IMR-90 (cell line): Measurements from ENCODE around the gene TICAM2. TPM values are rescaled to one million over a fixed set of nuclear protein-coding genes. Genes with fewer than 3 reads are reported as not detected.

ENCODE experiments used
- ATAC-seq: fragments of 200-7000 bp; cut with Tn5 transposase; 2 replicates; pipeline ENCODE4 v1.9.1; 2020; ENCODE audit warnings: low read depth, mild to moderate bottlenecking, moderate library complexity
- BruUV-seq: library from RNA; stranded (reverse); fragments of 400-500 nt; replicated peaks from 2 replicates; lab custom pipeline; 2021; lab: Mats Ljungman, UMichigan
- CTCF ChIA-PET: fragments of 300-600 bp; formaldehyde crosslinking; extraction: SDS; loops from one replicate; lab custom pipeline; 2021; ENCODE audit warnings: antibody characterized with exemption; lab: Yijun Ruan, JAX
- POLR2A ChIA-PET: fragments of 300-600 bp; sonication (Branson Sonifier 250); formaldehyde crosslinking; loops from one replicate; lab custom pipeline; 2022; ENCODE audit warnings: antibody characterized with exemption; ENCODE audit not compliant: unreplicated experiment; lab: Charles Lee
- DNase-seq: peaks from one replicate; pipeline ENCODE4 v3.0.0; 2013
- H2AFZ ChIP-seq: replicated peaks from 2 replicates; pipeline ENCODE3; 2013; ENCODE audit warnings: low read length, mild to moderate bottlenecking; ENCODE audit not compliant: poor library complexity
- H2AK5ac ChIP-seq: 2 replicates; pipeline ENCODE4 v1.6.1; 2013; ENCODE audit warnings: low read depth, low read length, inconsistent platforms
- H2AK9ac ChIP-seq: replicated peaks from 2 replicates; pipeline ENCODE3; 2013; ENCODE audit warnings: mild to moderate bottlenecking, low read depth, low read length, moderate library complexity; ENCODE audit not compliant: poor library complexity
- H2BK120ac ChIP-seq: 2 replicates; pipeline ENCODE4 v1.6.1; 2013; ENCODE audit warnings: low read depth, low read length, inconsistent platforms
- H2BK15ac ChIP-seq: 3 replicates; pipeline ENCODE4 v1.6.1; 2013; ENCODE audit warnings: low read depth, low read length, inconsistent platforms
- H2BK20ac ChIP-seq: 2 replicates; pipeline ENCODE4 v1.6.1; 2013; ENCODE audit warnings: low read depth, mild to moderate bottlenecking, inconsistent platforms, low read length, moderate library complexity
- H2BK5ac ChIP-seq: 2 replicates; pipeline ENCODE4 v1.6.1; 2013; ENCODE audit warnings: mild to moderate bottlenecking, low read depth, low read length, inconsistent platforms; ENCODE audit not compliant: poor library complexity, severe bottlenecking
- H3K14ac ChIP-seq: replicated peaks from 2 replicates; pipeline ENCODE4 v1.6.1; 2013; ENCODE audit warnings: low read depth, low read length, inconsistent platforms
- H3K18ac ChIP-seq: 2 replicates; pipeline ENCODE4 v1.6.1; 2013; ENCODE audit warnings: low read depth, low read length, control low read depth
- H3K23ac ChIP-seq: 2 replicates; pipeline ENCODE4 v1.6.1; 2013; ENCODE audit warnings: low read depth, low read length, inconsistent platforms
- H3K27ac ChIP-seq: 2 replicates; pipeline ENCODE4 v1.5.1; 2013; ENCODE audit warnings: mild to moderate bottlenecking, control low read depth, low read length; ENCODE audit not compliant: insufficient read depth
- H3K27me3 ChIP-seq: 2 replicates; pipeline ENCODE4 v1.6.1; 2013; ENCODE audit warnings: low read length; ENCODE audit not compliant: control insufficient read depth, insufficient read depth
- H3K36me3 ChIP-seq: 2 replicates; pipeline ENCODE4 v1.6.1; 2013; ENCODE audit warnings: low read length, mixed read lengths; ENCODE audit not compliant: control insufficient read depth, insufficient read depth
- H3K4ac ChIP-seq: 2 replicates; pipeline ENCODE4 v1.6.1; 2013; ENCODE audit warnings: low read depth, low read length, inconsistent platforms
- H3K4me1 ChIP-seq: 2 replicates; pipeline ENCODE4 v1.6.1; 2013; ENCODE audit warnings: low read length, mixed read lengths; ENCODE audit not compliant: control insufficient read depth, insufficient read depth
- H3K4me2 ChIP-seq: 2 replicates; pipeline ENCODE4 v1.6.1; 2013; ENCODE audit warnings: low read depth, mild to moderate bottlenecking, control low read depth, low read length, moderate library complexity
- H3K4me3 ChIP-seq: 2 replicates; pipeline ENCODE4 v1.5.1; 2013; ENCODE audit warnings: low read depth, mild to moderate bottlenecking, control low read depth, low read length, moderate library complexity; ENCODE audit not compliant: insufficient read depth
- H3K56ac ChIP-seq: 2 replicates; pipeline ENCODE4 v1.6.1; 2013; ENCODE audit warnings: low read length, inconsistent platforms; ENCODE audit not compliant: insufficient read depth; ENCODE audit errors: extremely low read depth
- H3K79me1 ChIP-seq, 2 experiments: 2 replicates each; pipeline ENCODE4 v1.6.1; 2013; ENCODE audit warnings: low read length in 2 of 2, inconsistent platforms in 1 of 2, low read depth in 1 of 2
- H3K9ac ChIP-seq: 2 replicates; pipeline ENCODE4 v1.6.1; 2013; ENCODE audit warnings: low read depth, low read length, control low read depth
- H3K9me1 ChIP-seq: 2 replicates; pipeline ENCODE4 v1.6.1; 2013; ENCODE audit warnings: low read length, inconsistent platforms; ENCODE audit not compliant: insufficient read depth
- H3K9me3 ChIP-seq: 2 replicates; pipeline ENCODE4 v1.6.1; 2013; ENCODE audit warnings: low read length; ENCODE audit not compliant: control insufficient read depth, insufficient read depth
- H4K20me1 ChIP-seq: 2 replicates; pipeline ENCODE4 v1.6.1; 2013; ENCODE audit warnings: low read length, inconsistent platforms; ENCODE audit not compliant: insufficient read depth
- H4K5ac ChIP-seq: 2 replicates; pipeline ENCODE4 v1.6.1; 2013; ENCODE audit warnings: mild to moderate bottlenecking, low read depth, low read length, control low read depth
- H4K8ac ChIP-seq, 2 experiments: 2 replicates each; pipeline ENCODE4 v1.6.1; 2013; ENCODE audit warnings: low read depth in 2 of 2, low read length in 2 of 2, control low read depth in 1 of 2, inconsistent platforms in 1 of 2
- H4K91ac ChIP-seq: 2 replicates; pipeline ENCODE4 v1.6.1; 2013; ENCODE audit warnings: low read depth, low read length, inconsistent platforms; ENCODE audit not compliant: insufficient read depth
- CEBPB ChIP-seq: IDR thresholded peaks from 2 replicates; pipeline ENCODE4 v1.6.1; 2012; ENCODE audit warnings: low read depth, low read length, improper control_type of control experiment
- WGBS, 2 experiments: methylation state at CpG; one replicate each; pipeline versions ENCODE4 v1.1.5 to v1.1.7; 2013; ENCODE audit warnings: missing lambda C conversion rate in 2 of 2; ENCODE audit not compliant: insufficient read length in 1 of 2; ENCODE audit errors: extremely low coverage in 2 of 2; 5-methylcytosine and 5-hydroxymethylcytosine counted together
- dilution Hi-C: fragments of 300-500 bp; cut with HindIII; formaldehyde crosslinking; loops from one replicate; pipeline ENCODE4 v1.14.3; 2018; ENCODE audit warnings: low sequenced_read_pairs; ENCODE audit not compliant: unreplicated experiment
- in situ Hi-C: fragments of 300-500 bp; cut with MboI; formaldehyde crosslinking; loops from 3 replicates; pipeline ENCODE4 v1.14.3; 2019; ENCODE audit warnings: low sequenced_read_pairs, inconsistent platforms, mixed read lengths
- intact Hi-C: fragments of 100-400 bp; cut with micrococcal nuclease; formaldehyde crosslinking; loops from 2 replicates; pipeline ENCODE4 v1.10.0; 2022
- polyA plus RNA-seq, 3 experiments: library from polyadenylated mRNA; depleted of rRNA; stranded (reverse); fragments of >200 nt; gene quantifications; 2 replicates each; pipeline ENCODE4 v1.2.3, GENCODE V29; 2012; ENCODE audit warnings: low replicate concordance in 1 of 3
- total RNA-seq: library from RNA; depleted of rRNA; stranded (reverse); fragments of >200 nt; gene quantifications from 2 replicates; pipeline ENCODE4 v1.2.3, GENCODE V29; 2012

Gene TICAM2
- total and polyA plus RNA-seq, 2 of the 4 experiments (the other 2 are of a cell fraction): 2.9 to 4.3 TPM

DNA sequence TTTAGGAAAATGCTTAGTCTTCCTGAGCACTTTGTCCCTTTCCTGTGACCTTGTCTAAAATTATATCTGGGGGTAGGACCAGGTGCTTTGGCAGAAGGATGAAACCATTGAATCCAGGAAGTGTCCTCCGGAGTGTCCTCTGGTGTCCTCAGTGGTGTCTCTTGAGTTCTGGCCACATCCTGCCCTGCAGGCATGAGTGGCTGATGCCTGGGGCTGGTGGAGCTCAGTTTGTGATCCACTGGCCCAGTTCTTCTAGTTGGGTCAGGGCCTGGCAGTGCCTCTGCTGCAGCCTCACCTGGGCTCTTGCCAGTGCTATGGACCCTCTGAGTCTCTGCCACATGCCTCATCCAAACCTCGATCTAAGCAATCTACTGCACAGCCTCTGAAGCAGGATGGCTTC is 38.0 kb upstream of the TICAM2 start:
- H3K27ac ChIP-seq: no peak overlapping the region
- no peak overlapping the region for H2AFZ ChIP-seq
- ChIA-PET POLR2A (no interaction called here), CTCF (no interaction called here)
- no peaks in the 10 kb centered on the region for H3K9me3 ChIP-seq
- dilution Hi-C loops (no loop called here), intact Hi-C loops (no loop called here), in situ Hi-C loops (loop anchor here (10.0 kb wide), 1 partner anchor 175 kb away; the partner anchor contains the start of gene CDO1)
- no peak overlapping the region for H3K56ac ChIP-seq
- no peak overlapping the region for H3K23ac ChIP-seq
- no peak overlapping the region for H3K18ac ChIP-seq
- H3K79me1 ChIP-seq: no peaks in the 10 kb centered on the region
- H4K8ac ChIP-seq: no peak overlapping the region
- H2BK120ac ChIP-seq: no peak overlapping the region
- H2AK5ac ChIP-seq: no peak overlapping the region
- no peak overlapping the region for H3K4me2 ChIP-seq
- 92% methylated on average over 2 of the region's 2 CpGs; no CpG with 5 or more reads in 1 of the 2 experiments for WGBS, 2 experiments
- H3K14ac ChIP-seq: no peak overlapping the region
- no peak overlapping the region for H3K9ac ChIP-seq
- H3K36me3 ChIP-seq: no peaks in the 10 kb centered on the region
- BruUV-seq: no TSS peak
- no peak for ATAC-seq
- no peak overlapping the region for H4K91ac ChIP-seq
- no peak for TF ChIP-seq CEBPB
- H3K27me3 ChIP-seq: peaks cover 17% of the 10 kb centered on the region
- H2BK5ac ChIP-seq: no peak overlapping the region
- H2AK9ac ChIP-seq: no peak overlapping the region
- no peak overlapping the region for H4K5ac ChIP-seq
- no peaks in the 10 kb centered on the region for H4K20me1 ChIP-seq
- no peaks in the 10 kb centered on the region; the same call in 1 of the 2 replicates for H3K9me1 ChIP-seq
- no peak overlapping the region for H2BK15ac ChIP-seq
- H3K4me3 ChIP-seq: no peak overlapping the region
- DNase-seq: no peak
- no peaks in the 10 kb centered on the region for H3K4me1 ChIP-seq
- H2BK20ac ChIP-seq: no peak overlapping the region
- H3K4ac ChIP-seq: no peak overlapping the region
